Measurements from ENCODE around the gene KIF1B.

KIF1B gene

GRCh38 chr1:10299151-10299550 is 88.8 kb downstream of the KIF1B start:
- no peak for TF ChIP-seq ZNF274 (IDR thresholded peaks at IDR 0.05; ENCODE audit: low read depth, low read length)
- H3K4me3 ChIP-seq (ENCODE audit: low read length), result no peak overlapping the region

- H3K4me3 ChIP-seq (ENCODE audit: low read length), result no peak overlapping the region
- no peak for TF ChIP-seq ZNF274 (IDR thresholded peaks at IDR 0.05; ENCODE audit: low read depth, low read length)
Observed at GRCh38 chr1:10302416-10302815, 92.0 kb downstream of the KIF1B start.

GRCh38 chr1:10304295-10304694 is 93.9 kb downstream of the KIF1B start:
- no peak overlapping the region for H3K4me3 ChIP-seq (ENCODE audit: low read length)

GRCh38 chr1:10306435-10306834 is 96.1 kb downstream of the KIF1B start:
- no peak for TF ChIP-seq ZNF274 (IDR thresholded peaks at IDR 0.05; ENCODE audit: low read depth, low read length)
- H3K4me3 ChIP-seq (ENCODE audit: low read length), result no peak overlapping the region

More at GRCh38 chr1:10304295-10304694, 93.9 kb downstream of the KIF1B start:
- TF ChIP-seq ZNF274 (IDR thresholded peaks at IDR 0.05; ENCODE audit: low read depth, low read length), result no peak

GRCh38 chr1:10308001-10308400 is 97.6 kb downstream of the KIF1B start:
- no peak overlapping the region for H3K4me3 ChIP-seq (ENCODE audit: low read length)
- TF ChIP-seq ZNF274 (IDR thresholded peaks at IDR 0.05; ENCODE audit: low read depth, low read length), result no peak

- H3K4me3 ChIP-seq (ENCODE audit: low read length), result no peak overlapping the region
- TF ChIP-seq ZNF274 (IDR thresholded peaks at IDR 0.05; ENCODE audit: low read depth, low read length), result no peak
Observed at GRCh38 chr1:10309243-10310011, 99.1 kb downstream of the KIF1B start.

- no peak for TF ChIP-seq ZNF274 (IDR thresholded peaks at IDR 0.05; ENCODE audit: low read depth, low read length)
- no peak overlapping the region for H3K4me3 ChIP-seq (ENCODE audit: low read length)
Observed at GRCh38 chr1:10316752-10317151, 106.4 kb downstream of the KIF1B start.

- TF ChIP-seq ZNF274 (IDR thresholded peaks at IDR 0.05; ENCODE audit: low read depth, low read length), result no peak
- H3K4me3 ChIP-seq (ENCODE audit: low read length), result no peak overlapping the region
Observed at GRCh38 chr1:10319750-10320149, 109.4 kb downstream of the KIF1B start.

- TF ChIP-seq ZNF274 (IDR thresholded peaks at IDR 0.05; ENCODE audit: low read depth, low read length), result no peak
Observed at GRCh38 chr1:10320336-10320735, 110.0 kb downstream of the KIF1B start.

GRCh38 chr1:10322821-10323220 is 112.5 kb downstream of the KIF1B start:
- no peak for TF ChIP-seq ZNF274 (IDR thresholded peaks at IDR 0.05; ENCODE audit: low read depth, low read length)
- no peak overlapping the region for H3K4me3 ChIP-seq (ENCODE audit: low read length)

More at GRCh38 chr1:10320336-10320735, 110.0 kb downstream of the KIF1B start:
- no peak overlapping the region for H3K4me3 ChIP-seq (ENCODE audit: low read length)

GRCh38 chr1:10324627-10325026 is 114.3 kb downstream of the KIF1B start:
- no peak for TF ChIP-seq ZNF274 (IDR thresholded peaks at IDR 0.05; ENCODE audit: low read depth, low read length)
- H3K4me3 ChIP-seq (ENCODE audit: low read length), result no peak overlapping the region

- no peak for TF ChIP-seq ZNF274 (IDR thresholded peaks at IDR 0.05; ENCODE audit: low read depth, low read length)
- H3K4me3 ChIP-seq (ENCODE audit: low read length), result no peak overlapping the region
Observed at GRCh38 chr1:10325521-10325920, 115.2 kb downstream of the KIF1B start.

- H3K4me3 ChIP-seq (ENCODE audit: low read length), result no peak overlapping the region
- TF ChIP-seq ZNF274 (IDR thresholded peaks at IDR 0.05; ENCODE audit: low read depth, low read length), result no peak
Observed at GRCh38 chr1:10326251-10326650, 115.9 kb downstream of the KIF1B start.

GRCh38 chr1:10328180-10328963 is 118.0 kb downstream of the KIF1B start:
- TF ChIP-seq ZNF274 (IDR thresholded peaks at IDR 0.05; ENCODE audit: low read depth, low read length), result no peak
- H3K4me3 ChIP-seq (ENCODE audit: low read length), result no peak overlapping the region

GRCh38 chr1:10337436-10337835 is 127.1 kb downstream of the KIF1B start:
- no peak overlapping the region for H3K4me3 ChIP-seq (ENCODE audit: low read length)
- TF ChIP-seq ZNF274 (IDR thresholded peaks at IDR 0.05; ENCODE audit: low read depth, low read length), result no peak
